GM19043 (cell line): ENCODE data around the gene DNAJC4.

Experiments used
- ATAC-seq: cut with Tn5 transposase; IDR thresholded peaks from one replicate; pipeline ENCODE4 v1.9.1; 2021; ENCODE audit warnings: low read depth; ENCODE audit not compliant: unreplicated experiment

DNAJC4 gene

GRCh38 chr11:64255135-64256128 is 25.1 kb downstream of the DNAJC4 start:
- ATAC-seq: no peak

GRCh38 chr11:64256300-64256699 is 26.0 kb downstream of the DNAJC4 start:
- ATAC-seq: no peak

GRCh38 chr11:64258356-64258755 is 28.0 kb downstream of the DNAJC4 start:
- ATAC-seq: no peak

- no peak for ATAC-seq
These were observed 28.7 kb downstream of the DNAJC4 start for GRCh38 chr11:64258946-64259532.

- ATAC-seq: no peak
These were observed 29.3 kb downstream of the DNAJC4 start for GRCh38 chr11:64259533-64260067.

GRCh38 chr11:64260147-64260708 is 29.9 kb downstream of the DNAJC4 start:
- ATAC-seq: no peak

GRCh38 chr11:64261556-64262080 is 31.3 kb downstream of the DNAJC4 start:
- ATAC-seq: no peak

GRCh38 chr11:64262271-64263002 is 32.1 kb downstream of the DNAJC4 start:
- ATAC-seq: no peak

- no peak for ATAC-seq
These were observed 32.9 kb downstream of the DNAJC4 start for GRCh38 chr11:64263021-64263946.

GRCh38 chr11:64263947-64264317 is 33.6 kb downstream of the DNAJC4 start:
- ATAC-seq: no peak

- ATAC-seq: no peak
These were observed 34.1 kb downstream of the DNAJC4 start for GRCh38 chr11:64264371-64264852.

GRCh38 chr11:64265176-64266160 is 35.1 kb downstream of the DNAJC4 start:
- no peak for ATAC-seq

GRCh38 chr11:64266339-64266738 is 36.0 kb downstream of the DNAJC4 start:
- no peak for ATAC-seq

GRCh38 chr11:64267207-64267945 is 37.0 kb downstream of the DNAJC4 start:
- ATAC-seq: no peak

- ATAC-seq: no peak
These were observed 37.9 kb downstream of the DNAJC4 start for GRCh38 chr11:64268025-64268892.

GRCh38 chr11:64268893-64269539 is 38.7 kb downstream of the DNAJC4 start:
- no peak for ATAC-seq
